Measurements from ENCODE around the gene NOL9.

- TF ChIP-seq CTCF (IDR thresholded peaks at IDR 0.05; ENCODE audit: low read depth, low read length): no peak
- TF ChIP-seq EZH2phosphoT487 (IDR thresholded peaks at IDR 0.05; ENCODE audit: low read depth): no peak
These were observed 45.0 kb upstream of the NOL9 start for GRCh38 chr1:6599141-6599975.
